ENCODE data around the gene MYO1H. TPM values are rescaled to one million over a fixed set of nuclear protein-coding genes. Genes with fewer than 3 reads are reported as not detected.

MYO1H gene
- total RNA-seq, 4 donors from 2014 or later: not detected

- intact Hi-C loops (cut with DNase I; ENCODE audit: low total_unique reads): no loop called here
- H3K4me3 ChIP-seq: no peak overlapping the region
- no peak overlapping the region for H3K27ac ChIP-seq
- no peaks in the 10 kb centered on the region for H3K27me3 ChIP-seq
- TF ChIP-seq CTCF (IDR thresholded peaks at IDR 0.05): no peak
- TF ChIP-seq POLR2AphosphoS5 (IDR thresholded peaks at IDR 0.05): no peak
- no peak for TF ChIP-seq POLR2A (IDR thresholded peaks at IDR 0.05)
- no peak for TF ChIP-seq EP300 (IDR thresholded peaks at IDR 0.05; ENCODE audit: low read depth)
- H3K4me1 ChIP-seq: no peaks in the 10 kb centered on the region
- in situ Hi-C loops (cut with MboI; ENCODE audit: low pct_ligation_motif_present in 1 of 4, low pct_unique_long_range_greater_than_20kb in 1 of 4, low sequenced_read_pairs in 3 of 4): no loop called here
- H3K36me3 ChIP-seq: peaks cover 0 to 68% (median 34%) of the 10 kb centered on the region in 4 donors
- H3K9me3 ChIP-seq: no peaks in the 10 kb centered on the region
- DNase-seq: no peak
These were observed 147.3 kb downstream of the MYO1H start for GRCh38 chr12:109495012-109495411.

GRCh38 chr12:109496306-109496705, 148.6 kb downstream of the MYO1H start:
- intact Hi-C loops (cut with DNase I; ENCODE audit: low total_unique reads): no loop called here
- Histone ChIP-seq H3K4me3 (no peak overlapping the region), H3K27me3 (no peaks in the 10 kb centered on the region), H3K36me3 (peaks cover 0 to 67% (median 34%) of the 10 kb centered on the region in 4 donors), H3K27ac (no peak overlapping the region), H3K4me1 (no peaks in the 10 kb centered on the region), H3K9me3 (no peaks in the 10 kb centered on the region)
- no peak for TF ChIP-seq POLR2A (IDR thresholded peaks at IDR 0.05)
- no peak for TF ChIP-seq EP300 (IDR thresholded peaks at IDR 0.05; ENCODE audit: low read depth)
- no peak for TF ChIP-seq POLR2AphosphoS5 (IDR thresholded peaks at IDR 0.05)
- TF ChIP-seq CTCF (IDR thresholded peaks at IDR 0.05): no peak
- in situ Hi-C loops (cut with MboI; ENCODE audit: low pct_ligation_motif_present in 1 of 4, low pct_unique_long_range_greater_than_20kb in 1 of 4, low sequenced_read_pairs in 3 of 4): no loop called here
- no peak for DNase-seq

GRCh38 chr12:109497675-109498074, 150.0 kb downstream of the MYO1H start:
- in situ Hi-C loops (cut with MboI; ENCODE audit: low pct_ligation_motif_present in 1 of 4, low pct_unique_long_range_greater_than_20kb in 1 of 4, low sequenced_read_pairs in 3 of 4) (no loop called here), intact Hi-C loops (cut with DNase I; ENCODE audit: low total_unique reads) (no loop called here)
- no peak for TF ChIP-seq EP300 (IDR thresholded peaks at IDR 0.05; ENCODE audit: low read depth)
- TF ChIP-seq CTCF (IDR thresholded peaks at IDR 0.05): no peak
- TF ChIP-seq POLR2AphosphoS5 (IDR thresholded peaks at IDR 0.05): no peak
- TF ChIP-seq POLR2A (IDR thresholded peaks at IDR 0.05): no peak
- Histone ChIP-seq H3K36me3 (peaks cover 0 to 74% (median 35%) of the 10 kb centered on the region in 4 donors), H3K4me3 (no peak overlapping the region), H3K4me1 (no peaks in the 10 kb centered on the region), H3K27me3 (no peaks in the 10 kb centered on the region), H3K9me3 (no peaks in the 10 kb centered on the region), H3K27ac (no peak overlapping the region)
- no peak for DNase-seq
- WGBS, 2 donors (ENCODE audit: low coverage in 1 of 2): 81 to 84% methylated on average over 4 to 7 of the region's 7 CpGs

Other genes starting within 250 kb of the MYO1H start
- gene ACACB, start 231.3 kb upstream of the MYO1H start, total RNA-seq: 100 to 1,000 TPM in 2 of 4 donors, 10 to 100 TPM in 2; 69.5 to 132 (median 93.6) TPM
- gene FOXN4, start 38.6 kb upstream of the MYO1H start, total RNA-seq: not detected
- 100 to 1,000 TPM in 1 of 4 donors, 10 to 100 TPM in 3; 67.2 to 126 (median 79.5) TPM for gene KCTD10, start 129.4 kb downstream of the MYO1H start, total RNA-seq
- gene UBE3B, start 129.7 kb downstream of the MYO1H start, total RNA-seq: 10 to 100 TPM; 34.4 to 73.0 (median 71.6) TPM
- gene MMAB, start 225.6 kb downstream of the MYO1H start, total RNA-seq: 10 to 100 TPM in 3 of 4 donors, 1 to 10 TPM in 1; 4.4 to 18.7 (median 11.9) TPM
- gene MVK, start 225.9 kb downstream of the MYO1H start, total RNA-seq: 100 to 1,000 TPM in 1 of 4 donors, 10 to 100 TPM in 3; 17.2 to 157 (median 25.4) TPM